T-helper 1 cell treated with Interleukin-12 subunit alpha and Interleukin-12 subunit beta and Interleukin-4 antibody, amounts not matched to agents 30 μg/mL and 1 μg/mL, for 36 hours (primary cell): Measurements from ENCODE around the gene SPAG5.

Source experiments
- H3K27ac Mint-ChIP-seq: one replicate; pipeline ENCODE4 v1.8.0; 2021; ENCODE audit warnings: mild to moderate bottlenecking, mixed read lengths
- H3K27me3 Mint-ChIP-seq: one replicate; pipeline ENCODE4 v1.8.0; 2021; ENCODE audit warnings: low read depth, mixed read lengths
- H3K36me3 Mint-ChIP-seq: one replicate; pipeline ENCODE4 v1.8.0; 2021; ENCODE audit warnings: low read depth, mixed read lengths
- H3K4me1 Mint-ChIP-seq: one replicate; pipeline ENCODE4 v1.8.0; 2021; ENCODE audit warnings: low read depth, mixed read lengths
- H3K4me3 Mint-ChIP-seq: one replicate; pipeline ENCODE4 v1.8.0; 2021; ENCODE audit warnings: mild to moderate bottlenecking, moderate library complexity, mixed read lengths
- H3K9me3 Mint-ChIP-seq: one replicate; pipeline ENCODE4 v1.8.0; 2021; ENCODE audit warnings: mixed read lengths

Gene SPAG5, protein sequence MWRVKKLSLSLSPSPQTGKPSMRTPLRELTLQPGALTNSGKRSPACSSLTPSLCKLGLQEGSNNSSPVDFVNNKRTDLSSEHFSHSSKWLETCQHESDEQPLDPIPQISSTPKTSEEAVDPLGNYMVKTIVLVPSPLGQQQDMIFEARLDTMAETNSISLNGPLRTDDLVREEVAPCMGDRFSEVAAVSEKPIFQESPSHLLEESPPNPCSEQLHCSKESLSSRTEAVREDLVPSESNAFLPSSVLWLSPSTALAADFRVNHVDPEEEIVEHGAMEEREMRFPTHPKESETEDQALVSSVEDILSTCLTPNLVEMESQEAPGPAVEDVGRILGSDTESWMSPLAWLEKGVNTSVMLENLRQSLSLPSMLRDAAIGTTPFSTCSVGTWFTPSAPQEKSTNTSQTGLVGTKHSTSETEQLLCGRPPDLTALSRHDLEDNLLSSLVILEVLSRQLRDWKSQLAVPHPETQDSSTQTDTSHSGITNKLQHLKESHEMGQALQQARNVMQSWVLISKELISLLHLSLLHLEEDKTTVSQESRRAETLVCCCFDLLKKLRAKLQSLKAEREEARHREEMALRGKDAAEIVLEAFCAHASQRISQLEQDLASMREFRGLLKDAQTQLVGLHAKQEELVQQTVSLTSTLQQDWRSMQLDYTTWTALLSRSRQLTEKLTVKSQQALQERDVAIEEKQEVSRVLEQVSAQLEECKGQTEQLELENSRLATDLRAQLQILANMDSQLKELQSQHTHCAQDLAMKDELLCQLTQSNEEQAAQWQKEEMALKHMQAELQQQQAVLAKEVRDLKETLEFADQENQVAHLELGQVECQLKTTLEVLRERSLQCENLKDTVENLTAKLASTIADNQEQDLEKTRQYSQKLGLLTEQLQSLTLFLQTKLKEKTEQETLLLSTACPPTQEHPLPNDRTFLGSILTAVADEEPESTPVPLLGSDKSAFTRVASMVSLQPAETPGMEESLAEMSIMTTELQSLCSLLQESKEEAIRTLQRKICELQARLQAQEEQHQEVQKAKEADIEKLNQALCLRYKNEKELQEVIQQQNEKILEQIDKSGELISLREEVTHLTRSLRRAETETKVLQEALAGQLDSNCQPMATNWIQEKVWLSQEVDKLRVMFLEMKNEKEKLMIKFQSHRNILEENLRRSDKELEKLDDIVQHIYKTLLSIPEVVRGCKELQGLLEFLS

GRCh38 chr17:28598799-28599310 lies at the start of gene SPAG5:
Gene SPAG5, minus strand, starts transcription at chr17:28599025. Its CDS starts 79 bp downstream, at chr17:28598946.
- peaks cover 10% of the 10 kb centered on the region for H3K36me3 Mint-ChIP-seq
- peaks cover 20% of the 10 kb centered on the region for H3K4me1 Mint-ChIP-seq
- peak within 1 kb of the TSS; percentile 99 for H3K4me3 Mint-ChIP-seq
- no peaks in the 10 kb centered on the region for H3K27me3 Mint-ChIP-seq
- peak within 1 kb of the TSS; percentile 98 for H3K27ac Mint-ChIP-seq
- no peaks in the 10 kb centered on the region for H3K9me3 Mint-ChIP-seq

- H3K9me3 Mint-ChIP-seq = no peaks in the 10 kb centered on the region
- peak overlapping the region; percentile 91 for H3K27ac Mint-ChIP-seq
- peak overlapping the region; percentile 75 for H3K4me3 Mint-ChIP-seq
- H3K27me3 Mint-ChIP-seq = no peaks in the 10 kb centered on the region
- peaks cover 35% of the 10 kb centered on the region for H3K36me3 Mint-ChIP-seq
- peaks cover 32% of the 10 kb centered on the region for H3K4me1 Mint-ChIP-seq
Observed at GRCh38 chr17:28646039-28646754, 47.4 kb upstream of the SPAG5 start.

DNA sequence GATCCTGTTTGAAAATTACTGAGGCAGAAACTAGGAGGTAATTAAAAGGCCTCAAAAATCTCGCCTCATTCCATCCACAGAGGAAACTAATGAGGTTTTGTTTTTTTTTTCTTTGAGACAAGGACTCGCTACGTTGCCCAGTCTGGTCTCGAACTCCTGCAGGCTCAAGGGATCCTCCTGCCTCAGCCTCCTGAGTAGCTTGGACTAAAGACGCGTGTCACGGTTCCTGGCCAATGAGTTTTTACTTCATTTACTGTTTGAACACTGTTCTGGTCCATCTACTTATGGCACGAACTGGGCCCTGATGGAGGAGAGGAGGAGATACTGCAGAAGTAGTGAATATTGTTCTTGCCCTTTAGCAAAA lies 46.7 kb upstream of the SPAG5 start:
- peak overlapping the region; percentile 91 for H3K27ac Mint-ChIP-seq
- no peaks in the 10 kb centered on the region for H3K9me3 Mint-ChIP-seq
- peak overlapping the region; percentile 75 for H3K4me3 Mint-ChIP-seq
- peaks cover 35% of the 10 kb centered on the region for H3K36me3 Mint-ChIP-seq
- peaks cover 33% of the 10 kb centered on the region for H3K4me1 Mint-ChIP-seq
- H3K27me3 Mint-ChIP-seq = no peaks in the 10 kb centered on the region

- Mint-ChIP-seq H3K4me3 (peak within 1 kb of the TSS; percentile 89), H3K9me3 (no peaks in the 10 kb centered on the region), H3K27ac (peak within 1 kb of the TSS; percentile 91), H3K4me1 (peaks cover 36% of the 10 kb centered on the region), H3K36me3 (peaks cover 39% of the 10 kb centered on the region), H3K27me3 (no peaks in the 10 kb centered on the region)
Observed at GRCh38 chr17:28644787-28645575, 46.2 kb upstream of the SPAG5 start, which contains the start of gene BLTP2. Gene BLTP2, minus strand, starts transcription at chr17:28645158. Its CDS starts 102 bp downstream, at chr17:28645056.

- H3K27ac Mint-ChIP-seq = peak overlapping the region; percentile 78
Observed at GRCh38 chr17:28643983-28644786, 45.4 kb upstream of the SPAG5 start.

DNA sequence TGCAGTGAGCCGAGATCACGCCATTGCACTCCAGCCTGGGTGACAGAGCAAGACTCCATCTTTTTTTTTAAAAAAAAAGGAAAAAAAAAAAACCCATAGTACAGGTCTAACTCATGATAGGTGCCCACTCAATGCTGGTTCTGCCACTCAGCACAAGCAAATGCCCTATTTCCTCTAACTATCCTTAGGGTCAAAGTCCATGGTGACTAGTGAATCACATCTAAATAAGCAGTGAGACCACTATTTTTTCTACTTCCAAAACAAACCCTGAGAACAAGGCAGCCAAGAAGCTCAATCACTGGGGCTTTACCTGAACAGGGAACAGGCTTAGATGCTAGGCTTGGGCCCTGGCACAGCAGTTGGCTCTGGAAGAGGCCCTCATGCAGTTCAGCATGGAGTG lies 42.8 kb upstream of the SPAG5 start:
- Mint-ChIP-seq H3K4me1 (peaks cover 38% of the 10 kb centered on the region), H3K36me3 (peaks cover 56% of the 10 kb centered on the region), H3K27ac (no peak overlapping the region), H3K27me3 (no peaks in the 10 kb centered on the region), H3K9me3 (no peaks in the 10 kb centered on the region), H3K4me3 (no peak overlapping the region)

More at GRCh38 chr17:28643983-28644786, 45.4 kb upstream of the SPAG5 start:
- Mint-ChIP-seq H3K4me1 (peaks cover 38% of the 10 kb centered on the region), H3K9me3 (no peaks in the 10 kb centered on the region), H3K4me3 (peak overlapping the region; percentile 89), H3K27me3 (no peaks in the 10 kb centered on the region), H3K36me3 (peaks cover 45% of the 10 kb centered on the region)

- no peak overlapping the region for H3K4me3 Mint-ChIP-seq
- H3K27ac Mint-ChIP-seq = no peak overlapping the region
- H3K27me3 Mint-ChIP-seq = no peaks in the 10 kb centered on the region
- H3K4me1 Mint-ChIP-seq = peaks cover 21% of the 10 kb centered on the region
- H3K9me3 Mint-ChIP-seq = no peaks in the 10 kb centered on the region
- H3K36me3 Mint-ChIP-seq = peaks cover 76% of the 10 kb centered on the region
Observed at GRCh38 chr17:28635506-28635905, 36.7 kb upstream of the SPAG5 start.

- no peak overlapping the region for H3K27ac Mint-ChIP-seq
- H3K9me3 Mint-ChIP-seq = no peaks in the 10 kb centered on the region
- H3K36me3 Mint-ChIP-seq = peaks cover 68% of the 10 kb centered on the region
- H3K4me1 Mint-ChIP-seq = peaks cover 17% of the 10 kb centered on the region
- H3K4me3 Mint-ChIP-seq = no peak overlapping the region
- H3K27me3 Mint-ChIP-seq = no peaks in the 10 kb centered on the region
Observed at GRCh38 chr17:28634206-28634865, 35.5 kb upstream of the SPAG5 start.

- no peak overlapping the region for H3K4me3 Mint-ChIP-seq
- no peaks in the 10 kb centered on the region for H3K27me3 Mint-ChIP-seq
- H3K9me3 Mint-ChIP-seq = no peaks in the 10 kb centered on the region
- peaks cover 5% of the 10 kb centered on the region for H3K4me1 Mint-ChIP-seq
- no peak overlapping the region for H3K27ac Mint-ChIP-seq
- peaks cover 42% of the 10 kb centered on the region for H3K36me3 Mint-ChIP-seq
Observed at GRCh38 chr17:28626818-28627217, 28.0 kb upstream of the SPAG5 start.

- H3K36me3 Mint-ChIP-seq = peaks cover 48% of the 10 kb centered on the region
- H3K27ac Mint-ChIP-seq = peak overlapping the region; percentile 11
- no peaks in the 10 kb centered on the region for H3K27me3 Mint-ChIP-seq
- H3K9me3 Mint-ChIP-seq = no peaks in the 10 kb centered on the region
- peaks cover 5% of the 10 kb centered on the region for H3K4me1 Mint-ChIP-seq
- no peak overlapping the region for H3K4me3 Mint-ChIP-seq
Observed at GRCh38 chr17:28624148-28624547, 25.3 kb upstream of the SPAG5 start.

- Mint-ChIP-seq H3K9me3 (no peaks in the 10 kb centered on the region), H3K27me3 (no peaks in the 10 kb centered on the region), H3K4me3 (no peak overlapping the region), H3K4me1 (peaks cover 5% of the 10 kb centered on the region), H3K36me3 (peaks cover 52% of the 10 kb centered on the region), H3K27ac (no peak overlapping the region)
Observed at GRCh38 chr17:28623696-28624095, 24.9 kb upstream of the SPAG5 start.

DNA sequence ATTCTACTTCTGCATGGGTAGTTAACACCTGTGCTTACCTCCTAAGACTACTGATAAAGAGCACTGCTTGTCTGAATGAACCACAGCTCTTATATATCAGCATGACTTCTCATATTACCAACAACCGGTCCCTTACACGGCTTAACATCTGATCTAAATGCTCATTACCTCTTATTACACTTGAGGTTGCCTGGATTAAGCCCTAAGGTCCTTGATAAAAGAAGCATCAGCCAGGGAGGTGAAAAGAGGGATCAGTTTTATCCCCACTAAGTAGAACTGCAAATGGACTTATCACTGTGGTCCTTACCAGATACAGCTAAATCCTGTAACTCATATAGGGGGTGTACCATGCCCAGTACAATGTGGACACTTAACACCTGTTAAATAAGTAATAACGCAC lies 23.4 kb upstream of the SPAG5 start:
- Mint-ChIP-seq H3K36me3 (peaks cover 55% of the 10 kb centered on the region), H3K27me3 (no peaks in the 10 kb centered on the region), H3K27ac (peak overlapping the region; percentile 9), H3K4me3 (no peak overlapping the region), H3K4me1 (peaks cover 2% of the 10 kb centered on the region), H3K9me3 (no peaks in the 10 kb centered on the region)
